Right ventricle myocardium superior (tissue), 1 donor: ENCODE results near the gene PCID2. TPM values are rescaled to one million over a fixed set of nuclear protein-coding genes. Genes with fewer than 3 reads are reported as not detected.

Experiments used
- ATAC-seq: fragments of 200-7000 bp; cut with Tn5 transposase; one replicate; pipeline ENCODE4 v1.9.1; 2020; ENCODE audit warnings: mild to moderate bottlenecking; ENCODE audit not compliant: poor library complexity
- DNase-seq: peaks from one replicate; pipeline ENCODE4 v3.0.0-alpha.2; 2020
- intact Hi-C: fragments of 100-400 bp; cut with DNase I; formaldehyde crosslinking; loops from one replicate; pipeline ENCODE4 v1.11.2; 2022
- total RNA-seq: library from RNA; stranded (reverse); fragmentation: NEBNext Ultra II Directional; extraction: Animal tissue kit (Norgen Biotek cat#: 25700); gene quantifications from one replicate; pipeline ENCODE4 v1.2.1, GENCODE V29; 2021
- donor health status: DM: no; HTN: yes; CAD: no; lungs with severe emphysema.

The PCID2 gene
- total RNA-seq, 1 donor from 2014 or later = 54.4 TPM

DNA sequence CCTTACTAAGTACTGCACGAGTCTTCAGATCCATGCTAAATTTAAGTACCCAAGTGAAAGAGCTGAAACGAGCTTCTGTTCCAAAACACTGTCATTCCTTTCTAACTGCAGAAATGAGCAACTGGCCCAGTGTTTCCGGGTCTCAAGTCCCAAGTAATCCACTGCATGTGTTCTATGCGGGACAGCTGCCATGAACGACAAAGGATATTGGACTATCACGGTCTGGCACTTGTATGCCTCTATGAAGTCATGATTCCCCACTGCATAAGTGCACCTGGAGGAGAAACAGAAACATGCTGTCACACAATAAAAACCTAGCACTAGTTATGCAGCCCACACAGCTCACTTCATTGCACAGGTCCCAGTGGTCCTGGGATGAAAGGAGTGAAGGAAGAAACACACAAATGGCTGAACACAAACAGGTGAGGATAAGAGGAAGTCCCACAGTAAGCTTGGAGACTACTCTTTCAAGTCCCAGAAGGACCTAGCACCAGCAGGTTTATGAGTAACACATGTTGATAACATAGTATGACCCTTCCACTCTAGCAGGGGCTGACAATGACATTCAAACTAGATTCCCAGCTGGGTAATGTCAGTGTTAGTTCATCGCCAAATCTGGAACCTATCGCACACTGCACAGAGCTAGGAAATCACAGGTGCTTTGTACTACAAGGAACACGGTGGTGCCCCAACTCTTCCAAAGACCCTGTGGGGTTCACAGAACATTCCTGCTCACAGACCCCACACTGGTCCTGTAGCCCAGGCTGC is 11.3 kb downstream of the PCID2 start:
- intact Hi-C loops = no loop called here

DNA sequence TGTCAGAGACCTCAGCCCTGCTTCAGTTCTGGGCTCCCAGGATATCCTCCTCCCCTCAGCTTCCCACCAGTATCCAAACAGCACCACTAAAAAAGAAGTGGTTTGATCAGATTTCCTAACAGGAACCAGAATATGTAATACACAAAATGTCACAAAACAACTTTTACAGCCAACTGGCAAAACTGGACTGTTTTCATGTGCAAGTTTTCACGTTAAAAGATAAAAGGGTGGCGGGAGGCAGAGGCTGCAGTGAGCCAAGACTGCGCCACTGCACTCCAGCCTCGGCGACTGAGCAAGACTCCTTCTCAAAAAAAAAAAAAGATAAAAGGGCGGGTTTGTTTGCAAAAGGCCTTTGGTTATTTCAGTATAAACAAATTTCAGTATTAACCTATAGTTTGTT is 13.1 kb downstream of the PCID2 start:
- intact Hi-C loops = no loop called here
- no peak for ATAC-seq
- DNase-seq = no peak

More for the DNA sequence above, 11.3 kb downstream of the PCID2 start:
- no peak for DNase-seq
- ATAC-seq = peak; percentile 53

DNA sequence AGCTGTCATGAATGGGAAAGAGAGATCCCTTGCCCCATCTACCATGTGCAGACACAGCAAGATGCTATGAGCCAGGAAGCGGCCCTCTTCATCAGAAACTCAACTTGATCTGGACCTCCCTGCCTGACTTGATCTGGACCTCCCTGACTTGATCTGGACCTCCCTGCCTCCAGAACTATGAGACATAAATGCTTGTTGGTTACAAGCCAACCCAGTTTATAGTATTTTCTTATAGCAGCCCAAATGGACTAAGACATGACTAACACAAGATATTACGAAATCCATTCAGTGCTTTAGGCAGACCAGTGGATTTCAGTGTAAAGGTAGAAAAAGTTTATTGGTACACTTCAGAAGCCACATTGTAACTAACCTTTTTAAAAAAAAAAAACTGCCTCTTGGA is 15.6 kb downstream of the PCID2 start:
- DNase-seq (no peak), ATAC-seq (no peak)
- intact Hi-C loops = no loop called here

DNA sequence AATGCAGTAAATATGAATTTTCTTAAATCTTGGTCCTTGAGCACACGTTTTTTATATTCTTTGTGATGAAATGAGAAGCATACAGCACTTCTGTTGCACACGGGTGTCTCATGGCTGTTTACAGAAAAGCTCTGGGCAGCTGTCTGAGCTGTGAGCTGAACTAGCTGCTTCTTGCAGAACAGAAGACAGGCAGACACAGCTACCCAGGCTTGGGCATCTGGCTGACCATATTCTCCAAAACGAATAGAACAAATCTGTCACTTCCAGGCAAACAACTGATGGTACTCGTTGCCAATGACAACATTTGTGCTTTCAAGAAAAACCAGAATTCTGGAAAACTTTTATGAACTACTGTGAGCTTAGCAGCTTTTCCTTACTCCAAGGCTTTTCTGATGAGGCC is 16.2 kb downstream of the PCID2 start:
- ATAC-seq (no peak), DNase-seq (no peak)
- intact Hi-C loops = no loop called here

DNA sequence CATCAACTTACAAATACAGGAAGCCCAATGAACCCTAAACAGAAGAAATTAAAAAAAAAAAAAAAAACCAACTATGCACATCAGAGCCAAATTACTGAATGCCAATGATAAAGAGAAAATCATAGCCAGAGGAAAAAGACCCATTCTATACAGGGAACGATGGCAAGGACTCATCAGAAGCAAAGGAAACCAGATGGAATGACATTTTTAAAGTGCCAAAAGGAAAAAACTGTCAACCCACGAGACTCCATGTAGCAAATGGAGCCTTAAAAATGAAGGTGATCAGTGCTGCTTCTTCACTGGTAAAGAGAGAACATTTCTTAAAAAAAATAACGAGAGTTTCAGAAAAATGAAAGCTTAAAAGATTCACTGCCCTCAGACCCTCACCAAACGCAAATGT is 18.3 kb downstream of the PCID2 start:
- no peak for DNase-seq
- no peak for ATAC-seq
- intact Hi-C loops = no loop called here

DNA sequence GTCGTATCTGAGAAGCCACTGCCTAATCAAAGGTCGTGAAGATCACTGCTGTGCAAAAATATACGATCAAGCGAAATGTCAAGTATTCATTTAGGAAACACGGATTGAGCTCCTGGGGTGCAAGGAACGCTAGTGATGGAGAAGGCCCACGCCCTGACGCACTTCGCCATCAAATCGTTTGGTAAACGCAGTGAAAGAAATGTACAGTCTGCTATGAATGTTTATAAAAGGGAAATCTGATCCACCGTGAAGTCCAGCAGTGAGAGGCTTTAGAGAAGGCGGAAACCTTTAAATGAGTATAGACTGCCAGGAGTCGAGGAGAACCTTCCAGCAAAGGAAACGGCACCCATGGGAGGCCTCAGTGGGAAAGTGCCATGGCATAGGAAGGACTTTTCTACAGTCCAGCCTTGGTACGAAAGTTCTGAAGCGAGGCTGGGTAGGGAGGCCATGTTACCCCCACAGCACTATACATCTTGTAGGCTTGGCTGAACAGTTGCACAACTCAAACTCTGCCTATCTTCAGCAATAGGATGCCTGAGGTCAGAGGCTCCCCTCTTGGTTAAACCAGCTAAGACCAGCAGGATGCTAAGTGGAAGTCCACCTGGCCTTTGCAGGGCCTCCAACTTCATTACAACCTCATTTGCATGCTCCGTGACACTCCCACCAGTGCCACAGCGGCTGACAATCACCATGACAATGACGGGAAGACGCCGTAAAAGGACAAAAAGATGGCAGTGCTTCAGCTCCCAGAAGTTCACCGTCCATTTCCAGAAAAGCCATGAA is 20.4 kb downstream of the PCID2 start:
- DNase-seq = no peak
- intact Hi-C loops = no loop called here
- no peak for ATAC-seq

DNA sequence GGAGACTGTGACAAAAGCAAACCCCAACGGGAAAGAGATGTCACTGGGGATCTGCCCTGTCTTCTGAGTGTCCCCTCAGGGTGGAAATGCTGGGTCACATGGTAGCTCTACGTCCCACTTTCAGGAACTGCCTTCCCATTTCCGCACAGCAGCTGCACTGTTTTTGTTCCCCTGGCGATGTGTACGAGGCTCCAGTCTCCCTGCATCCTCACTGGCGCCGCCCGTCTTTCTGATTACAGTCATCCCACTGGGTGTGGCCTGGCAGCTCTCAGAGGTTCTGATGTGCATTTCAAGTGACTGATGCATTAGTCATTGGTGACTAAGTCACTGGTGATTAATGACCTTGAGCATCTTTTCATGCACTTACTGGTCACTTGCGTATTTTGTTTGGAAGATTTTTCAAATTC is 21.2 kb downstream of the PCID2 start:
- intact Hi-C loops = no loop called here
- peak; percentile 96 for ATAC-seq
- peak; percentile 90 for DNase-seq

DNA sequence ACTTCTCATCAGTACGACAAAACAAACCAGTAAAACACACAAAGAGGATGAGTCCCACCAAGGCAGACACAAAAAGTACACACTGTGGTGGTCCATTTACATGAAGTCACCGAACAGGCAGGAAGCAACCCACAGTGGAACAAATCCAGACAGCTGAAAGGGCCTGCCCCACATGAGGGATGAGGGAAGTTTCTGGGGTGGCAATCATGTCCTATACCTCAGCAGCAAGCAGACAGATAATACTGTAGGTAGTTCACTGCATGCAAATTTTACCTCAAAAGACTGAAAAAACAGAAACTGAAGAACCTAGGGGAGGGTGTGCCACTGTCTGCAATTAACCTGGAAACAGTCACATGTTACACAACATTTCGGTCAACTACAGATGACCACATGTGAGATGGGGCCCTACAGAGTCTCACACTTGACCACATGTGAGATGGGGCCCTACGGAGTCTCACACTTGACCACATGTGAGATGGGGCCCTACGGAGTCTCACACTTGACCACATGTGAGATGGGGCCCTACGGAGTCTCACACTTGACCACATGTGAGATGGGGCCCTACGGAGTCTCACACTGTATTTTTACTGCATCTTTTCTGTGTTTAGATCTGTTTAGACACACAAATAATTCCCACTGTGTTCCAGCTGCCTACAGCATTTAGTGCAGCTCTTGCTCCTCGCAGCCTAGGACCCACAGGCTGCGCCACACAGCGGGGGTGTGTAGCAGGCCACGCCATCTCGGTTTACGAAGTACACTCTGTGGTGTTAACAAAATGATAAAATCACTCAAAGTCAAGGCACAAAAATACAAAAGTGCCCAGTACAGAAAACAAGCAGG is 22.2 kb downstream of the PCID2 start:
- ATAC-seq (no peak), DNase-seq (no peak)
- intact Hi-C loops = no loop called here

DNA sequence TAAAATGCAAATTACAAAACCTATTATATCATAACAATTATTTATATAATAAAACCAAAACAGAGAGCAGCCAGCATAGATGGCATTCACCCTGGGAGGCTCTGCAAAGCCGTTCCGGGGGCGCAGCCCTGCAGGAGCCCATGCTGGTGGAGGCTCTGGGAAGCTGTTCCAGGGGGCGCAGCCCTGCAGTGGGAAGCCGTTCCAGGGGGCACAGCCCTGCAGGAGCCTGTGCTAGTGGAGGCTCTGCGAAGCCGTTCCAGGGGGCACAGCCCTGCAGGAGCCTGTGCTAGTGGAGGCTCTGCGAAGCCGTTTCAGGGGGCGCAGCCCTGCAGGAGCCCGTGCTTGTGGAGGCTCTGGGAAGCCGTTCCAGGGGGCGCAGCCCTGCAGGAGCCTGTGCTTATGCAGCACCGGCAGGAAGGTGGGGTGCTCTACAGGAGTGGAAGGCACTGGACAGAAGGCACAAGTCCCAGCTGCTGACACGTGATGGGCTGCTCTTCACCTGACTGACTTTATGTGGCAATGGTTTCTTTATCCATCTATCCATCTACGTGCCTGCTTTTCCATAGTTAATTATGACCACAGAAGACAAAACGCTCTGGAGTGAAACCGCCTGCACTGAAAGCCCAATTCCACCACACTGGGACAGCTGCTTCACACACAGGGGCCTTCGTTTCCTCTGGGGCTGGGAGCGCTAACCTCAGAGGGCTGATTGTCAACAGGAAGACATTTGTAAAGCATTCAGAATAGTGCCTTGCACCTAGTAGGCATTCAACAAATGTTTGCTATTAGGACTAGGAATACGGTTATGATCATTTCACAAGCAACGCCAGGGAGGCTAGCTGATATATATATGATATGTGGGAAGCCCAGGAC is 23.7 kb downstream of the PCID2 start:
- intact Hi-C loops = no loop called here
- ATAC-seq (no peak), DNase-seq (no peak)

DNA sequence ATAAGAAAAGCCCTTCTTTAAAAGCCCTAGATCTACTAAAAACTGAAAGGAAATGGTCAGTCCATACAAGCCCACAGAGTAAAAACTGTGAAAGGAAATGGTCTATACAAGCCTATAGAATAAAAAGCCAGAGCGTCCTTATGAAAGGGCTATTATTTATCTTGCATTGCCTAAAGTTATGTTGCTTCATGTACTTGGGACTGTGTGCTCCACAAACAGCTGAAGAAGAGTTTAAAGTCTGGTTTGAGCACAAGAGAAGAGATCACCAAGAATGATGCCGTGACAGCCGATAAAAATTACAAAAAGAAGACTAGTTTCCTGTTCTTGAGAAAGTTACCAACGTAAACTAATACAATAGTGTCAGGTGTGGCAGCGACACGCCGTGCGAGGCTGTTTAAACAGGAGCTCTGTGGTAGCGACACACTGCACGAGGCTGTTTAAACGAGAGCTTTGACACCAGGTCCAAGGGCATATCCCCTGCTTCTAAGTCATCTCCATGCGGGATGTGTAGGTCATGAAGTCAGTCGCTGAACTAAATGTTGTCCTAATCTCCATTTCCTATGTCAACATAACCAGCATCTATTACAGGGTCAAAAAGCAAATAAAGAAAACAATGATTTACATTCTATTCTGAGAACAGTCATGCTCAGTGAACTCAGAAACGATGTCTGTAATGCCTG is 24.9 kb downstream of the PCID2 start:
- DNase-seq (no peak), ATAC-seq (no peak)
- intact Hi-C loops = no loop called here

DNA sequence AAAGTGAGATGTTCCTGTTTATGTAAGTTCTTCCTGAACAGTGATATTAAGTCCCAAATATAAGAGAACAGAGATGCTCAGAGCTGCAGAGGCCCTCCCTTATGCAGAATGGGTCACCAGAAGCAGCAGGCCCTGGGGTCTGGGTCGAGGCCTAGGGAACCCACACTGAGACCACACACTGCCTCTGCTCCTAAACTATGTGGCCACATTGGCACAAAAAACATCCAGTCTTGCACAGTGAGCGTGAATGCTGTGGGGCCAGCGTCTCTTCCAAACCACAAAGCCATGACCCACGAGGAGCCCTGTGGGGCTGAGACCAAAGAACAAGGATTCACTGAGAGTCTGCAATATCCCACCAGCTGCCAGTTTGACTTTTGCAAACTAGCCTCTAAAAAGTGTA is 26.4 kb downstream of the PCID2 start:
- intact Hi-C loops = no loop called here
- DNase-seq = no peak
- ATAC-seq = no peak

DNA sequence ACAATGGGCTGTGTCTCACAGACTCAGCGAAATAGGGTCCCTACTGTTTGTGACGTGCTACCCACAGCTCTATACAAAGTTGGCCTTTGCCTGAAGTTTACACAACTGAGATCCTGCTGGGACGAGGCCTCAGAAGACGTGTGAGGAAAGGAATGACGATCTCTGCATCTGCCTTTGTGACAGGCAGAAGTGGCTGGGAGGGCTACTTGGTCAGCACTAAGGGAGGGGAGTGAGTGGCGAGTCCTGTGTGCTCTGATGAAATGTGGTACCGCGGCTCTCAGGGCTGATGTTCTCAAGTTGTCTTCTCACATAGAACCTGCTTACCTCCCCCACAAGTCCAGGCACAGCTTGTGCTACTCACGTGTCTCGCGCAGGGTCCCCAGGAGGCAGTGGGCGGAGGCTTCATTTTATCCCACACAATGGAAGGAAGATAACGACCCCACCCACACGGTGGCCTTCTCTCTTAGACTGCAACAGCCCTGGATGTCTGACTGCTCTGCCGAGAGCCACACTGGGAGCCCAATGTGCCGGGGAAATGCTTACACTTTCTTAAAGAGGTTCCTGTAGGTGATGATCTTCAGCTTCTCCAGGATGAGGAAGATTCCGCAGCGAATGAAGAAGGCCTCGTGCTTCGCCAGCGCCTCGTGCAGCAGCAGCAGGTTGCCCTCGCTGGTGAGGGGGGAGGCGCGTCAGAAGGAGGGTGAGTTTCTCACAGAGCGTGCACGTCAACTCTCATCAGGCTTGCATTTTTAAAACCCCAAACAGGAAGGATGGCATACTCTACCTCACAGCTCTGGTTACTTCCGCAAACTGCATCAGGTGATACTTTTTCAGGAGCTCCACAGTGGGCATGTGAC is 28.9 kb downstream of the PCID2 start:
- ATAC-seq (no peak), DNase-seq (no peak)
- intact Hi-C loops = no loop called here

DNA sequence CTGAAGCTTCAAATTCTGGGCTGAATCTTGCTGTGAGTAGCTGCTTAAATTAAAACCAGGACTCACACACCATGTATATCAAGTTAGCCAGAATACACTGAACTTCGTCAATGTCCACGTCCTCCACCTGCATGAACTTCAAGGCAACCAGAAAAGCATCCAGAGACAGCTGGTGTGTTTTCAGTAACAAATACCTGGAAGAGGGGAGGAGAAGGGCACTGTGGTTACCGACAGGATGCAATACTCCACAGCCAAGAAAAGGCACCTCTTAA is 29.6 kb downstream of the PCID2 start:
- ATAC-seq (no peak), DNase-seq (no peak)
- intact Hi-C loops = no loop called here

DNA sequence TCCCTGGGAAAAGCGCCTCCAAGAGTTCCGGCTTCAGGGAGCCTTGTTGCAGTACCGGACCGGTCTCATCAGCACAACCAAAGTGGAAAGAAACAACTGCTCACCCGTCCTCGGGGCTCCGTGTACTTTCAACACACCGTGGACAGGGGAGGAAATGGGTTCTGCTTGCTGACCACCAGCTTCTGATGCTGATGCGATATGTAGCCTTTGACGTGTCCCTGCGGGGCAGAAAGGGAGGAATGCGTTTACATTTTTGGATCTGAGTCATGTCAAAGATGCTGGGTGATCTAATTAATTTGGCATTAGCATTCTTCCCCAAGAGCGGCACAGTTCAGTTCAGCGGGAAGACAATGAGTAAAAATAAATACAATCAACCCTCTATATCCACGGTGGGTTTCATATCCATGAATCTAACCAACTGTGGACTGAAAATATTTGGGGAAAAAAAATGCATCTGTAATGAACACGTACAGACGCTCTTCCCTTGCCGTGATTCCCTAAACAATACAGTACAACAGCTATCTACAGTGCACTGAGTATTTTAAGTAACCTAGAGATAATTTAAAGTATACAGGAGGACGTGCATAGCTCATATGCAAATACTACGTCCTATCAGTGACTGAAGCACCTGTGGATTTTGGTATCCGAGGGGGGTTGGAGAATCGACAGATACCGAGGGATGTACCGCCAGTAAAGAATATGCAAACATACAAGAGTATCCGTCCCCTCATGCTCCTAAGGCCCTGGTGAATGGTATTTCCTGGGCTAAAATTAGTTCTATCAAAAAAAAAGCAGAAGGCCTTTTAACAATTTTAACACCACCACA is 30.2 kb downstream of the PCID2 start:
- DNase-seq (no peak), ATAC-seq (peak; percentile 6)
- intact Hi-C loops = no loop called here

DNA sequence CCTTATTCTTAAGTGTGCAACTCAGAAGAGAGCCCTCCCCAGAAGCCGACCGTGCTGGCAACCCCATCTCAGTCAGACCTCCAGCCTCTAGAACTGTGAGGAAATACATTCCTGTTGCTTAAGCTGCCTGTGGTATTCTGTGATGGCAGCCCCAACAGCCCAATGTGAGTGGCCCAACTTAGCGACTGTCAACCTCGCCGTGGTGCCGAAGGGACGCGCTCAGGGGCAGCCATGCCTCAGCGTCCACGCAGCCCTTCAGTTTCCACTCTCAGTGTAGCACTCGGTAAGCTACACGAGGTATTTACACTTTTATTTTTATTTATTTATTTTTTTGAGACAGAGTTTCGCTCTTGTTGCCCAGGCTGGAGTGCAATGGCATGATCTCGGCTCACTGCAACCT is 31.6 kb downstream of the PCID2 start:
- ATAC-seq (no peak), DNase-seq (no peak)
- intact Hi-C loops = no loop called here

DNA sequence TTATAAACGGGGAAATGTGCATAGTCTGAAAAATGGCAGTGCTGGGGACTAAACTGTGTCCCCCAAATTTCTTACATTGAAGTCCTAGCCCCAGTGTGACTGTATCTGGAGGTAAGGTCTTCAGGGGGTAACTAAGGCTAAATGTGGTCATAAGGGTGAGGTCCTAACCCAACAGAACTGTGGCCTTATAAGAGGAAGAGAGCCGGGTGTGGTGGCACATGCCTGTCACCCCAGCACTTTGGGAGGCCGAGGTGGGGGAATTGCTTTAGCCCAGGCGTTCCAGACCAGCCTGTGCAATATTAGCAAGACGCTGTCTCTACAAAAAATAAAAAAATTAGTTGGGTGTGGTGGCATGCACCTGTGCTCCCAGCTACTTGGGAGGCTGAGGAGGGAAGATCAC is 32.2 kb downstream of the PCID2 start:
- DNase-seq (no peak), ATAC-seq (peak; percentile 49)
- intact Hi-C loops = no loop called here
